Stimulated activated CD8-positive, alpha-beta memory T cell treated with anti-CD3 and anti-CD28 coated beads, Interleukin-2, amount 100 ng/mL, for 48 hours (primary cell): ENCODE data around the gene GLO1.
A peak's percentile ranks its signal among the peaks of the same experiment; 100 is the strongest.
"Not testable (repeated sequence)": the region's sequence is repeated elsewhere in the genome, so short reads cannot be mapped to it uniquely, and the experiment has no call there.

ENCODE experiments used
- DNase-seq, 2 donors: peaks; one replicate each; pipeline ENCODE4 v3.0.0-alpha.2; 2020; ENCODE audit warnings: low read depth in 2 of 2

The GLO1 gene

DNA sequence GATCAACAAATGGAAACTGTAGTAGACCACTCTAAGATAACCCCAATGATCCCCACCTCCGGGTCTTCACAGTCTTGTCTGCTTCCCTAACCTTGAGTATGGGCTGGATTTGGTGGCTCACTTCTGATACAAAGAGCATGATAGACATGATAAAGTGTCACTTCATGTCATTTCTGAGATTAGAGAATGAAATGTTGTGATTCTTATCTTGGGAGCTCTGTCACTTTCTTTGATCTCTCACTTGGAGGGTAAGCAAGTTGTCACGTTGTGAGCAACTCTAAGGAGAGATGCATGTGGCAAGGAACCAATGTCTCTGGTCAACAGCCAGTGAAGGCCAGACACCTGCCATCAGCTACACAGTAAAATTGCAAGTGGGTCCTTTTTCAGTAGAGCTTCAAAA lies 3.0 kb upstream of the GLO1 start:
- no peak for DNase-seq

DNA sequence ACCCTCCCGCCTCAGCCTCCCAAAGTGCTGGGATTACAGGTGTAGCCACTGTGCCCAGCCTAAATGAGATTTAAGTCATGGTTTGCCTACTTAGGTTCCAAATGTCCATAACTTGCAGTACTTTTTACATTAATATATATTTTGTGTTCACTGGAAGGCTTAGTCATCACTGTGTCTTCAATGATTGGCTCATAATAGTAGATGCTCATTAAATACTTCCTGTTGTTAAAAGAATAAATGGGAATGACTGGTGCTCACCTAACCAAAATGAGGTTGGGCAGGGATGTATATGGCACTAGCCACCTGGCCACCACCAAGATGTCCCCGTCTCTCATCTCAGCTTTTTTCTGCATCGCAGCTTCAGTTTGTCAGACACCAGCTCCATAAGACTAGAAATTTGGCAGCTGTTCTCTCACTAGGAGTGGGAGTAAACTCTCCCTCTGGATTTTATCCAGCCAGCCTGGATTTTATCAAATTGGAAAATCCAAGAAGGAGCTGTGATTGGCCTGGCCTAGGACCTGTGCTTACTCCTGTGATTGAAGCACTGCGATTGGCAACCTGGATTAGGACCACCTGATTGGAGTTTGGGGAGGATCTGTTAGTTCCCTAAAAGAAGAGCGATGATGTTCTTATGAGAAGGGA lies 1.1 kb upstream of the GLO1 start:
- no peak for DNase-seq

DNA sequence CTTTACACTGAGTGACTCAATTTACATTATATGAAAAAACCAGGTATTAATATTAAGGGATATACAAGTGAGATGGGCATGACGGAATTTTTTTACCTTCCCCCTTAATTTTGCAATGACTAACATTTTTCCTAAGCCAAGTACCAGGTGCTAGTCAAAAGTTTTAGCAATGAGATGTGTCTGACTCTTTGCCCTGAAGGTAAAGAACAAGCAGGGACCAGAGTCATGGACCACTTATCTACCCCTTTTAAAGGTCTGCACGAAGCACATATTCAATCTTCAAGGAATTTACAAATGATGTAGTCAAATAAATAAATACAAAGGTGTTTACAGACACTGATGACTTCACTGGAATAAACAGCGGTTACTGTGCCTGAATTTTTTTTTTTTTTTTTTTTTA lies 1.4 kb downstream of the GLO1 start:
- no peak for DNase-seq

DNA sequence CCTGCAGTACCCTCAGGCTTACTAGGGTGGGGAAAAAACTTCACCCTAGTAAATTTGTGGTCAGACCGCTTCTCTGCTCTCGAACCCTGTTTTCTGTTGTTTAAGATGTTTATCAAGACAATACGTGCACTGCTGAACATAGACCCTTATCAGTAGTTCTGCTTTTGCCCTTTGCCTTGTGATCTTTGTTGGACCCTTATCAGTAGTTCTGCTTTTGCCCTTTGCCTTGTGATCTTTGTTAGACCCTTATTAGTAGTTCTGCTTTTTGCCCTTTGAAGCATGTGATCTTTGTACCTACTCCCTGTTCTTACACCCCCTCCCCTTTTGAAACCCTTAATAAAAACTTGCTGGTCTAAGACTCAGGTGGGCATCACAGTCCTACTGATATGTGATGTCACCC lies 3.2 kb downstream of the GLO1 start:
- not testable (repeated sequence) for DNase-seq

DNA sequence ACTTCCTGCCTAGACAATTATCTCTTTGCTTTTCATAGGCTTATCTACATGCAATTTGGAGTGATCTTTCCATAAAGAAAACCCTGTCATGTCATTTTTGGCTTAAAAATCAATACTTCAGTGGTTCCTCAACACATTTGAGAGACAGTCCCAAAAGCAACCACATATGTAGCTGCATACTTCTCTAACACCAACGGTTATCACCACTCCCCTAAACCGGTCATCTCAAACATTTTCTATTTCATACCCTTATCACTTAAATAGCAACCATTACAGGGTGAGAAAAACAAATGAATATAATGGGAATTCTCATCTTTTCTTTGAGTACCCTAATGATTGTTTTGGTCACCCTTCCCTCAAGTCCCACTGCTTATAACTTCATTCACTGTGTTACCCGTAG lies 5.1 kb downstream of the GLO1 start:
- no peak for DNase-seq

DNA sequence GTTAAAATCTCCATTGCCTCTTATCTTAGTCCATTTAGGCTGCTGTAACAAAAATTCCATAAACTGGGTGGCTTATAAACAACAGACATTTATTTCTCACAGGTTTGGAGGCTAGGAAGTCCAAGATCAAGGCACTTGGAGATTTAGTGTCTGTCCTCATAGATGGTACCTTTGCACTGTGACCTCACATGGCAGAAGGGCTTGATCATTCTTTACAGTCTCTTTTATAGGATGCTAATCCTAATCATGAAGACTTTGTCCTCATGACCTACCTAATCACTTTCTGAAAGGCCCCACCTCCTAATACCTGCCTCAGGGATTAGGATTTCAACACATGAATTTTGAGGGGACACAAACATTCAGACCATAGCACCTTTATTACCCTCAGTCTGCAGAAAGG lies 6.6 kb downstream of the GLO1 start:
- DNase-seq = no peak

DNA sequence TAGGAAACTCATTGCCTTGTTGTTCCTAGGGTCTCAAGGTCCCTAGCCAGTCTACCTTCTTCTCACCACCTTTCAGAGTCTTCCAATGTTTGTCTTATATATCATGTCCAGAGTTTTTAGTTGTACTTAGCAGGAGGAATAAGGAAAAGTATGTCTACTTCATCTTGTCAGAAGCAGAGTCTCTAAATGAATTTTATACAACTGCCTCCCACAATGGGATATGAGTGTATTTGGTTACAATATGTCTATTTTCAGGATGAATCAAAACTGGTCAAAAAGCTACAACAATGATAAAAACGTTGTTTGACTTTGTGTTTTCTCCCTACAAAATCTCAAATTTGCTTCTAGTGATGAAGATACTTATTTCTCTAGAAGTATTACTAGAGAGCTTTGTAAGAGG lies 7.0 kb downstream of the GLO1 start:
- no peak for DNase-seq

DNA sequence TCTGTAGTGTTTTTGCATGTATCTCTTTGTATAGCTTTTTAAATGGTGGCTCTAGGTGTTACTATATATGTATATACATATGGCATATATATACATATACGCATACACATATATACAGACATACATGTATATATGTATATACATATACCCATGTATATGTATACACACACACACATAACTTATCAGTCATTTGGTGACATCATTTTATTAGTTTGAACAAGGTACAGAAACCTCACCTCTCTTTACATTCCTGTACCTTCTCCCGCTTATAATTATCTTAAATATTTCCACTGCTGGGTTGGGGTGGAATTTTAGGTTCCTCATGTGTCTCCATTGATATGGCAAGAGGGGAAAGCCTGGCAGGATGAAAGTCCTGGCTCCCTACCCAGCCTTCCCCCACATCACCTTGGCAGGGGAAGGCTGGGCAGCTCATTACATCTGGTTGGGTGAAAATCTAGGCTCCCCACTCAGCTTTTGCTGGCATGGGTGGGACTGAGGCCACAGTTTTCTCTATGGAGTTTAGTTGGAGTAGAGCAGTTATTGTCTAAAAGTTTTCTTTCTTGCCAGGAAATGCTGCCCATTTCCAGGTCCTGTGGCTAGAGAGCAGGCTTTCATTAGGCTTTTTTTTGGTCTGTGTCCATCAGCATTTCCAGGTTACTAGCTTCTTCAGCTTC lies 7.6 kb downstream of the GLO1 start:
- DNase-seq = no peak

DNA sequence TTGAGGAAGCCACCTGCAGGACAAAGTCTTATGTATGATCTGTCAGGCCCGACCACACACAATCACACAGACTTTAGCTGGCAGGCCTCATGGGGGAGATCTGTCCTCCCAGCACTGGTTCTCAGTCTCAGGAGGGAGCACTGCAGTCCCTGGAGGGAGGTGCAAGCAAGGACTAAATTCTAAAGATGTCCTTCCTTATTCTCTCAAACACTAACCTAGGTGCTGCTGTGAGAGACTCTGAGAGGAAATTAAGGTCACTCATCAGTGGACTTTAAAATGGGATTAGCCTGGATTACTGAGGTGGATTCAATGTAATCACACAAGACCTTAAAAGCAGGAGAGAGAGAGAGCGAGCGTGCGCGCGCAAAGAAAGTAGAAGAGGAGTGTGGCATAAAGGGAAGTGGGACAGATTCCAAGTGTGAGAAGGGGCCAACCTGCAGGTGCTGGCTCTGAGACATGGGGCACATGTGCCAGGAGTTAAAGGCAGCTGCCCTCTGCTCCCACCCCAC lies 14.3 kb downstream of the GLO1 start:
- DNase-seq = no peak

DNA sequence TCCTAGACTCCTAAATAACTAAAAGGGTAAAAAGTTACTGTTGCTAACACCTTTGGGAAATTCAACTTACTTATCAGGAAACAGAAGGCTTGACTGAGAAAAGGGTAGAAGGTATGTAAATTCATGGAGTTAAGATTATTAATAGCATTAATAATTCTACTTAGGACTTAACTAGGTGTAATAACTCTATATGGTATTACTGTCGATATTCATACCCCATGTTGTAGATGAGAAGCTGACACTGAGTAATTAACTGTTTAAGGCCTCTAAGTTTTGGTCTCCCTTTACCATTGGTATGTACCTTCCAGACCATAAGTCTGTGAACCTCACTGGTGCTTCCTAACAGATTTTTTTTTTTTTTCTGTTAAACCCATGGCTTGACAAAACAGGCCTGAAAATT lies 15.4 kb downstream of the GLO1 start:
- DNase-seq = no peak

DNA sequence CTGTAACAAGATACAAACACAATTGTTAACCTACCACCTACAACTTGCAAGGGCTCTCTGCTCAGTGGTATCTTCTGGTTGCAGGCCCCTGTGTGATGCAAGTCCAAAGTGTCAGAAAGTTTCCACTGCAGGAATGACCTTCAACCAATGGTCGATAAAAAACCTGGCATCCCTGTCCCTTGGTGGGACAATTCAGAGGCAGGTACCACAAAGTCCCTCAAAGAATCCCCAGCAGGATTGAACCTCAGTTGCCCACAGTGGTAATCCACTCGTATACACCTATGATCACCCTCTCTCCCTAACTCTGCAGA lies 15.9 kb downstream of the GLO1 start:
- DNase-seq = no peak

DNA sequence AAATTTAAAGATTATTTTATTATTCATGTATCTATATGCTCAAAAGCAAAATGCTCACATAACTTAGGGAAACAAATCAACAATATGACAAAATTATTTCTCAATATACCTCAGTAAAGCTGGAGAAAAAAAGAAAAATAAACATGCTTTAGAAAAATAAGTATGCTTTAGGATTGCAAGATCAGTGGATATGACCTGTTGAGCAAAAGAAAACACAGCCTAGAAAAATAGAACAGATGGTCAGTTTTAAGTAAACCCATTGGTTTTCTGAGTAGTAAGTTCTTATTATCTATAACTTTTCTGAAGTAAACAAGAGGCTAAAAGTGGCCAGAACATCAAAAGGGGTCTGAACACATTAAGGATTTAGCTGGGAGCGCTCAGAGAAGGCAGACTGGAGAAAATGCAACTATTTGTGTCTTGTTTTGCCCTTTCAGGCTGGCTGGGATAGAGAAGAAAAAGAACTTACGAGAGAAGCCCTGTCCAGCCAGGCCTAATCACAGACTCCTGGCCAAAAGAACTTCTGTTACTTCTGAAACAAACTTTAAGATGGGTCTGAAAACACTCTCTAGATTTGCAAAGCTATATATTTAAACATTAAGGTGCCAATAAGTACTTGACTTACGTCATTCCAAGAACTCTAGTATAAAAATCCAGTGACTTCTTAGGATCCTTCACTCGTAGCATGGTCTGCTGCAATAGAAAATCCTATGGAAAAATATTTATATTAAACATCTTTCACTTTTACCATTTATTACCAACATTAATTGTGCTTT lies 16.5 kb downstream of the GLO1 start:
- no peak for DNase-seq

DNA sequence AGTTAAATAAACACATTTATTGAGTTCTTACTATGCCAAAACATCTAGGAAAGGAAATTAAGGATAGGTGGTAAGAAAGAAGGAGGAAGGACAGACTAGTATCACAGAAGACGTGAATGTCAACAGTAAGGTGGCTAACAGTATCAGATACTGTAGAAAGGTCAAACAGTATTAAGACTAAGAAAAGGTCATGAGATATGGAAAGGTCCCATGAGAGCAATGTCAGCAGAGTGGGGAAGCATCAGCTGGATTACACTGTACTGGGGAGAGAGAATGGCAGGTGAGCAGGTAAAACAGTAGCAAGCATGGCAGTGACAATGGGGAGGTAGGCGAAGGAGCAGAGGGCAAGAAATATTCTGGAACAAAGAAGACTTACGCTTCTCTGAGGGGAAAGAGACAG lies 18.0 kb downstream of the GLO1 start:
- no peak for DNase-seq

DNA sequence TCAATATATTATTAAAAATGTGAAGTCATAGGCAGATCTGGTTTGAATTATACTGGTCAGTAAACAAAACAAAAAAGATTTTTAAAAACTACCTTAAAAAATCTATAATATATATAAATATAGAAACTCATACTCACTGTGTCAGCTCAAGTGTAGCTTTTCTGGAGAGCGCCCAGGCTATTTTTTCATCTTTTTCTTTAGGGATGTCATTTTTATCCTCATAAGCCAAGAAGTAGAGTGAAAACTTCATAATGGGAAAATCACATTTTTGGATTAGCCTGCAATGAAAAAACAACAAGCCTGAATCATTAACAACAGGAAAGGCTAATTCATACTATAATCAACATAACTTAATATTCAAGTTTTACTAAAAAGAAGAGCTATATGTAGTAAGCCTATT lies 18.7 kb downstream of the GLO1 start:
- DNase-seq = no peak

DNA sequence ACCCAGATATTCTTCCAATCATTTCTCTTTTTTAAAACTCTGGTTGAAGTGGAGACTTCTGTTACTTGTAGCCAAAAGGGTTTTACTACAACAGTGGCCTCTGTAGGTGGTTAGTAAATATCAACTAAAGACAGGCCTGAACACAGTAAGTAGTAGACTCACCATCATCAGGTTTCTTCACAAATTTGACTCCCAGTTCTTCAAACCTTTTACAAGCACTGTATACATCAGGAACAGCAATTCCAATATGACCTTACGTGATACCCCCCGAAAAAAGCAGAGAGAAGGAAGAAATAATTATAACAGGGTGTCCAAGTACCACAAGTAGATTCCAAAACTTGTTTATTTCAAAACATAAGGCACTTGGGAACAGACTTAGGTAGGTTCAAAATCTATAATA lies 21.1 kb downstream of the GLO1 start:
- DNase-seq = no peak

DNA sequence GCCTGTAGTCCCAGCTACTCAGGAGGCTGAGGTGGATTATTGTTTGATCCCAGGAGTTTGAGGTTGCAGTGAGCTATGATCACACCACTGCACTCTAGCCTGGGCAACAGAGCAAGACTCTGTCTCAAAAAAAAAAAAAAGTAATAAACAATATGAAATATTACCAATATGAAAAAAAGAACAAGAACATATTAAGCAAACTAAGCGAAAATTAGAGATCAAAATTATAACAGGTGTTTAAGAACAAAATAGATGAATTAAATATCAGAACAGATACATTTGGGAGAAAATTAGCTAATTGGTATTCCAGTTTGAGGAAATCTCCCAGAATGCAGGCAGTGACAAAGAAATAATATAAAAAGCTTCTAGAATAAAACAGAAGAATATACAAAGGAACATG lies 23.3 kb downstream of the GLO1 start:
- DNase-seq = no peak

DNA sequence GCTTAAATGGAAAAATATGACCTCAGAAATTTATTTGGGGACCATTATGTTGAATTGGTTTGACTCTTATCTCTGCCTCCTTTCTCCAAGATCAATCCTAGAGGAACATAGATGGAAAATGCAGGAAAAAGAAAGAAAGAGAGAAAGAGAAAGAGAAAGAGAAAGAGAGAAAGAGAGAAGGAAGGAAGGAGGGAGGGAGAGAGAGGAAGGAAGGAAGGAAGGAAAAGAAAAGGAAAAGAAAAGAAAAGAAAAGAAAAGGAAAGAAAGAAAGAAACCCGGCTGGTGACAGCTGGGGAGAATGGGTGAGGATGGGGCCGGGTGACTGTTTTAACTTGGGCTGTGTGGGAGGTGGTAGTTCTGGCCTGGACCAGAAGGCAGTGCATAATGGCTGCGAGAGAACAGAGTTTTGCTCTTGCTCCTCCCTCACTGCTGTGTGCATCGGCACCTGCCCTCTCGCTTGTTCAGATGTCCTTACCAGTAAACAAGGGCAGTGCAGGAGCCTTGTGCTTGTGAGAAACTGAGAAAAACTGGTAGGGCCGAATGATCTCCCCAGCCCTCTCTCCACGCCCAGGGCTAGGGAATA lies 24.7 kb downstream of the GLO1 start:
- no peak for DNase-seq

DNA sequence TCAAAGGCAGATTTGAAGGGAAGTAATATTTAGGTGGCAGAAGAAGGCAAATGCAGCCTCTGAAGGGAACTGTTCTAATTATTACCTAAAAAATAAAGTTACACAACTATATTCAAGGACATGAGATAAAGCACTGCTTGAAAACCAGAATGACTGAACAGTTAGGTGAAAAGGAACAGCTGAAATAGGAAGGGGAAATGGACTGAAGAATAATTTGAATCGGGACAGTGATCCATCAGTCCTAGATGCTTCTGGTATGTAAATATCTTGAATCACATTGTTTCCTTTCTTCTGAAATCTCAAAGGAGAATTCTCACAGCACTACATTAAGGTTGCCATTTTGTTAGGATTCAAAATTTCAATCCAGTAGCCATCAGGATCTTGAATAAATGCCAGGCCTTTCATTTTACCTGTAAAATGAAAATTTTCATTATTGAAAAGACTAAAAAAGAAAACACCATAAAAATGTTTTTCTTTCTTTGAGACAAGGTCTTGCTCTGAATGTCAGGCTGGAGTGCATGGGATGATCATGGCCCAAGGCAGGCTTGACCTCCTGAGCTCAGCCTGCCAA lies 25.9 kb downstream of the GLO1 start:
- no peak for DNase-seq

DNA sequence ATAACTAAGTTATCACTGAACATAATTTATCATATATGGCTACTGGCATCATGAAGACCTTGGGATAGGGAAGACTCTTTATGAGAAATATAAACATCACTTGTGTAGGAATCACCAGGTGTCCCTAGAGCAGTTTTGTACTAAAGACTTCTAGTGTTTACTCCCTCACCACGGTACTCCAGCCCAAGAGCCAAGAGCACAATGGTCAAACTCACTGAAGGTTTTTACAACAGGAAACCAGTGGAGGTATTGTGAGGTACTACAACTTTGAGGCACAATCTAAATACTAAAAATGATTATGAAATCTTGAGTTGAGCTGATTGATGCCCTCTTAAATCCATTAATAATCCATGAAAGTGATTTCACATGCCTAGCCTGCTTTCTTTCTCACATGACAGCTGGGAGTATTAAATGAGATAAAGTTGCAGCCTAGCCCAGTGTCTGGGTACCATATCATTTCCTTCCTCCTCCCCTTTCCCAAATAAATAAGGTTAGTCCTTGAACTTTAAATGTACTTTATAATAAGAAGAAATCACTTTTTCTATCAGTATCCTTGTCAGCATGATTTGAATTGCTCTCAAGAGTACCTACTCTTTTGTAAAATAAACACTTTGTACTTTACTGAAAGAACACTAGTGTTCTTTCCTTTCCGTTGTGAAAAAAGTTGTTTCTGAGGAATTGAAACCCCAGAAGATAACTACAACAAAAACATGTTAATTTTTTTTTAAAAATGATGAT lies 26.5 kb downstream of the GLO1 start:
- no peak for DNase-seq

DNA sequence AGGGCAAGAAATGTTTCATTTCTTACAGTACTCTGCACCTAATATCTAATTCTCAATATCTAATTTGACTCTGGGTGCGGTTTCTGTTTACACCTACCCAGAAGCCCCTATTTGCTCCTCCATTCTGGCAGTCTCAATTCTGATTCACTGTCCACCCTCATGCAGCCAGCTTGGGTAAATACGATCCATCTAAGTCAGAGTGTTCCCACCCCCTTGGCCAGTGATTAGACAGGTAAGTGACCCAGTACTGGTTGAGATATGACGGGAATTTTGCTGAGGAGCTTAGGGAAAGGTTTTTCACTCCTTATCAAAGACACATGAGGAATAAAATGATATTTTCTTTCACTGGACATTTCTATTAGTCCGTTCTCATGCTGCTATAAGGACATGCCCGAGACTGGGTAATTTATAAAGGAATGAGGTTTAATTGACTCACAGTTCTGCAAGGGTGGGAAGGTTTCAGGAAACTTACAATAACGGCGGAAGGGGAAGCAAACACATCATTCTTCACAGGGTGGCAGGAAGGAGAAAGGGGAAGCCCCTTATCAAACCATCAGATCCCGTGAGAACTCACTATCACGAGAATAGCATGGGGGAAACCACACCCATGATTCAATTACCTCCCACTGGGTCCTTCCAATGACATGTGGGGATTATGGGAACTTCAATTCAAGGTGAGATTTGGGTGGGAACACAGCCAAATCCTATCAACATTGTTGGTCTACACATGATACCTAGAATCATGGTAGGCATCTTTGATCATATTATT lies 29.4 kb downstream of the GLO1 start:
- DNase-seq = peak in 1 of 2 donors; percentile 3

DNA sequence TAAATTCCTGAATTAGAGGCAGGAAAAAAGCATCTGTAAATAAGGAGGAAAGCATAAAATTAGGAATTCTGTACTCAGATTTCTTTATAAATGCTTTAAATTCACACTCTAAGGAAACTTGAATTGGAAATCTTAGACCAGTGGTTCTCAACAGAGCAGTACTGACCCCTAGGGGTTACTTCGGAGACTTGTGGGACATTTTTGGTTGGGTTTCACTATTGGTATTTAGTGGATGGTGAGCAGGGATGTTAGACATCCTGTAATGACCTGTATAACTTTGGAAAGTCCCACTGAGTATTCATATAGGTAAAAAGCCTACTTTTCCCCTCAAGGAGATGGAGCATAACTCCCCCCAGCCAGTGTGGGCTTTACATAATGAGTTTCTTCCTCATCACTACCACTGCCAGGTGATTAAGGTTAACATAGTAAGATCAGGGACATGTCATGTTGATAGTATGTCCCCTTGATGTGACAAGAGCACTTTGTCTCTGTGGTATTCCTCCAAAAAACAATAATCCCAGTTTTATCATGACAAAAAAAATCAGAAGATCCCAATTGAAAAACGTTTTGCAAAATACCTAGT lies 31.0 kb downstream of the GLO1 start:
- no peak for DNase-seq
